MM.1S (cell line): ENCODE results near the gene HYAL3.

Experiments used
- CTCF ChIP-seq: fragments of 300-600 bp; sonication (generic); IDR thresholded peaks from 2 replicates; pipeline ENCODE4 v1.5.1; 2016; ENCODE audit warnings: antibody characterized with exemption, low read length, mixed read lengths
- EZH2phosphoT487 ChIP-seq: fragments of 300-600 bp; sonication (generic); IDR thresholded peaks from 2 replicates; pipeline ENCODE4 v1.6.1; 2018; ENCODE audit warnings: antibody characterized with exemption, low read length

GRCh38 chr3:50255251-50255615 lies 44.0 kb downstream of the HYAL3 start:
- TF ChIP-seq EZH2phosphoT487 (no peak), CTCF (no peak)
